Measurements from ENCODE around the gene MAPKAP1.
"Not testable (repeated sequence)": the region's sequence is repeated elsewhere in the genome, so short reads cannot be mapped to it uniquely, and the experiment has no call there.

Gene MAPKAP1

DNA sequence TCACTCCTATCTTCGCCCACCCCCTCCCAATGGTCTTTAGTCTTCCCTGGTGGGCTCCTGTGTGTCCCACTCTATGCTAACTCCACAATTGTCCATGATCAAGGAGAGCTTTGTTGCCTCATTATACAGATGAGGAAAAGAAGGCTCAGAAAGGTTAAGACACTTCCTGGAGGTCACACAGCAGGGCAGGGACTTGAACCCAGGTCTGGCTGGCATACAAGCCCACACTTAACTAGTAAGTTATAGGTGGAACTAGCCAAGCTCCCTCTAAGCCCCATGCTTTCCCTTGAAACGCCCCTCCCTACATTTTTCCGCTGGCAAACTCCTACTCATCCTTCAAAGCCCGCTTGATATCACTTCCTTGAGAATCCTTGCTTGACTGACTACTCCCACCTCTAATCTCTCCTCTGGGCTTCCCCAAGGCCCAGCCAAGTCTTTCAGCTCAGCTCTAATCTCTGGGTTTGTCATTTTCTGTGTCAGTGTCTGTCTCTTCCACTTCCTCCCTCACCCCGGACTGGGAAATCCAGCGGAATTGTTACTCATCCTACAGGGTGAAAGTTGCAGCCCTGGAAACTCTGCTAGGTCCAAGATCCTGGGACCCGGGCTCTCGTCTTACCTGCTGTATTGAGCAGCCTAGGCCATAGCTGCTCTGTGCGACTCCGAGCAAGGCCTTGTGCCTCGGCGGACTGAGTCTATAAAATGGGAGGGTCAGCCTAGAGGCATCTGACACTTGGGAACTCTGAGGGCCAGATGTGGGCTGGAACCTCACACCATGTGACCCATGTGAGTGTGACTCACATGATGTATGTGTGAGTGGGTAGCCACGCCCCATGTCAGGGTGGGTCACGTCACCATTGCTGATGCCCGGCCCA lies 300.8 kb downstream of the MAPKAP1 start:
- TF ChIP-seq, protein P1, sequence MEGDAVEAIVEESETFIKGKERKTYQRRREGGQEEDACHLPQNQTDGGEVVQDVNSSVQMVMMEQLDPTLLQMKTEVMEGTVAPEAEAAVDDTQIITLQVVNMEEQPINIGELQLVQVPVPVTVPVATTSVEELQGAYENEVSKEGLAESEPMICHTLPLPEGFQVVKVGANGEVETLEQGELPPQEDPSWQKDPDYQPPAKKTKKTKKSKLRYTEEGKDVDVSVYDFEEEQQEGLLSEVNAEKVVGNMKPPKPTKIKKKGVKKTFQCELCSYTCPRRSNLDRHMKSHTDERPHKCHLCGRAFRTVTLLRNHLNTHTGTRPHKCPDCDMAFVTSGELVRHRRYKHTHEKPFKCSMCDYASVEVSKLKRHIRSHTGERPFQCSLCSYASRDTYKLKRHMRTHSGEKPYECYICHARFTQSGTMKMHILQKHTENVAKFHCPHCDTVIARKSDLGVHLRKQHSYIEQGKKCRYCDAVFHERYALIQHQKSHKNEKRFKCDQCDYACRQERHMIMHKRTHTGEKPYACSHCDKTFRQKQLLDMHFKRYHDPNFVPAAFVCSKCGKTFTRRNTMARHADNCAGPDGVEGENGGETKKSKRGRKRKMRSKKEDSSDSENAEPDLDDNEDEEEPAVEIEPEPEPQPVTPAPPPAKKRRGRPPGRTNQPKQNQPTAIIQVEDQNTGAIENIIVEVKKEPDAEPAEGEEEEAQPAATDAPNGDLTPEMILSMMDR (IDR thresholded peaks at IDR 0.05; ENCODE audit: insufficient read depth, low read depth, low read length, missing control alignments), result no peak
- no peak overlapping the region for H3K4me3 ChIP-seq (ENCODE audit: low read depth, low read length)
- no peak for DNase-seq (ENCODE audit: low read depth)

DNA sequence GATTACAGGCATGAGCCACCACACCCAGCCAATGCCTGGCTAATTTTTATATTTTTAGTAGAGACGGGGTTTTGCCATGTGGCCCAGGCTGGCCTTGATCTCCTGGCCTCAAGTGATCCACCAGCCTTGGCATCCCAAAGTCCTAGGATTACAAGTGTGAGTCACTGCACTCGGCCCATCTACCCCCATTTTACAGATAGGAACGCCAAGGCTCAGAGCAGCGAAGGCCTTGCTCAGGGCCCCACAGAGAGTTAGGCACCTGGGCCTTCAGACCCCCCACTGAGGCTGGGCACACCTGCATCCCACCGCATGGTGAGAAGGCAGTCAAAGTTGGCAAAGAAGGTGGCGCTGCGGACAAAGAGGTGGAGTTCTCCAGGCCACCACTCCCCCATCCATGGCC lies 302.3 kb downstream of the MAPKAP1 start:
- TF ChIP-seq, protein P1 (IDR thresholded peaks at IDR 0.05; ENCODE audit: insufficient read depth, low read depth, low read length, missing control alignments), result no peak
- H3K4me3 ChIP-seq (ENCODE audit: low read depth, low read length), result no peak overlapping the region
- DNase-seq (ENCODE audit: low read depth), result no peak

GRCh38 chr9:125400725-125401716 lies 306.0 kb downstream of the MAPKAP1 start:
- DNase-seq (ENCODE audit: low read depth), result no peak
- TF ChIP-seq, protein P1 (IDR thresholded peaks at IDR 0.05; ENCODE audit: insufficient read depth, low read depth, low read length, missing control alignments), result no peak
- no peak overlapping the region for H3K4me3 ChIP-seq (ENCODE audit: low read depth, low read length)

GRCh38 chr9:125400232-125400631 lies 306.8 kb downstream of the MAPKAP1 start:
- not testable (repeated sequence) for H3K4me3 ChIP-seq (ENCODE audit: low read depth, low read length); DNase-seq (ENCODE audit: low read depth)

- TF ChIP-seq, protein P1 (IDR thresholded peaks at IDR 0.05; ENCODE audit: insufficient read depth, low read depth, low read length, missing control alignments), result no peak
- DNase-seq (ENCODE audit: low read depth), result no peak
- H3K4me3 ChIP-seq (ENCODE audit: low read depth, low read length), result no peak overlapping the region
Measured at GRCh38 chr9:125399666-125400065, 307.3 kb downstream of the MAPKAP1 start.

DNA sequence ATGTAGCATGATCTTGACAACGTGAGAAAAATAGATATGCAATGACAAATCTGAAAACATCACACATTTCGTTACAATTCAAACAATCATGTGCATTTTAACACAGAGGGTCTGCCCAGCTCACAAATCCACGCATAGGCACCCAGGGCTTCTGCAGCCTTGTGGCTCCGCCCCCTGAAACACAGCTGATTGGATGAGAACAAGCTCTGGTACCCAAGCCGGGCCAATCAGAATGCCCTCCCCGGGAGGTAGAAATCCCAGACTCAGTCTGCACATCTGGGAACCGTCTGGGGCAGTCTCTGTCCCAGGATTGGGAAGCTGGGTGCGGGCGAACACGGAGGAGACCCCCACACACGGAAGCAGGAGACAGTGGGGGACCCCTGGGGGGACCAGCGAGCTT lies 307.8 kb downstream of the MAPKAP1 start:
- TF ChIP-seq, protein P1 (IDR thresholded peaks at IDR 0.05; ENCODE audit: insufficient read depth, low read depth, low read length, missing control alignments), result no peak
- no peak overlapping the region for H3K4me3 ChIP-seq (ENCODE audit: low read depth, low read length)
- DNase-seq (ENCODE audit: low read depth), result no peak

- no peak overlapping the region for H3K4me3 ChIP-seq (ENCODE audit: low read depth, low read length)
- no peak for DNase-seq (ENCODE audit: low read depth)
- TF ChIP-seq, protein P1 (IDR thresholded peaks at IDR 0.05; ENCODE audit: insufficient read depth, low read depth, low read length, missing control alignments), result no peak
Measured at GRCh38 chr9:125398243-125398642, 308.8 kb downstream of the MAPKAP1 start.
